HG03565 (cell line): ENCODE measurements around the gene WRNIP1.
"Not testable (repeated sequence)": the region's sequence is repeated elsewhere in the genome, so short reads cannot be mapped to it uniquely, and the experiment has no call there.

ENCODE experiments used
- ATAC-seq: cut with Tn5 transposase; IDR thresholded peaks from one replicate; pipeline ENCODE4 v1.9.1; 2021; ENCODE audit warnings: mild to moderate bottlenecking, moderate library complexity; ENCODE audit not compliant: unreplicated experiment

WRNIP1 gene

GRCh38 chr6:2782825-2783187 lies 17.6 kb downstream of the WRNIP1 start:
- ATAC-seq, result no peak

- ATAC-seq, result no peak
Observed at GRCh38 chr6:2783188-2783963, 18.2 kb downstream of the WRNIP1 start.

GRCh38 chr6:2784061-2784460 lies 18.9 kb downstream of the WRNIP1 start:
- ATAC-seq, result no peak

DNA sequence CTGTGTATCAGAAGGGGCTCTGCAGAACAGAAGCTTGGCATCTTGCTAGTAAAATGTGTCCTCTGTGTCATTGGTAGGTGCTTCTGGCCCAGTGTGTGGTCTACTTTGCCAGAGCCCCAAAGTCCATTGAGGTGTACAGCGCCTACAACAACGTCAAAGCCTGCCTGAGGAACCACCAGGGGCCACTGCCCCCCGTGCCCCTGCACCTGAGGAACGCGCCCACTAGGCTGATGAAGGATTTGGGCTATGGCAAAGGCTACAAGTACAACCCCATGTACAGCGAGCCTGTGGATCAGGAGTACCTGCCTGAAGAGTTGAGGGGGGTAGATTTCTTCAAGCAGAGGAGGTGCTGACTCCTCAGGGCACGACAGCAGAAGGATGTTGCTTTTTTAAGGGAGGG lies 19.7 kb downstream of the WRNIP1 start:
- ATAC-seq, result no peak

DNA sequence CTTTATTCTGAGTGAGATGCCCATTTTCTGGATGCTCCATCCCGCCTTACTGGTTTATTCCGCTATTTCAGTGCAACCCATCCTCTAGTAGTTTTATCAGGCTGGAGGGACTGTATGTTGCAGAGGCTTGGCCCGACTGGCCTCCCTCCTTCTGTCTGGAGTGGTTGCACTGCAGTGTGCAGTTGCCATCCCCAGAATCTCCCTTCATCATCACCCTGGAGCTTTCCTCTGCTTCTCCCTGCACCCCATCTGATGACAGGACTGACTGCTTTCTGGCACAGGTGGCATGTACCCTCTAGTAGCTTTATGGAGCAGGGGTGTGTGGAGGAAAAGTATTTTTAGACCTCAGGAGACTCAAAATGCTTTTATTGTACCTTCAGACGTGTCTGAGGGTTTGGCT lies 21.1 kb downstream of the WRNIP1 start:
- ATAC-seq, result no peak

- no peak for ATAC-seq
Observed at GRCh38 chr6:2790588-2791449, 25.6 kb downstream of the WRNIP1 start.

DNA sequence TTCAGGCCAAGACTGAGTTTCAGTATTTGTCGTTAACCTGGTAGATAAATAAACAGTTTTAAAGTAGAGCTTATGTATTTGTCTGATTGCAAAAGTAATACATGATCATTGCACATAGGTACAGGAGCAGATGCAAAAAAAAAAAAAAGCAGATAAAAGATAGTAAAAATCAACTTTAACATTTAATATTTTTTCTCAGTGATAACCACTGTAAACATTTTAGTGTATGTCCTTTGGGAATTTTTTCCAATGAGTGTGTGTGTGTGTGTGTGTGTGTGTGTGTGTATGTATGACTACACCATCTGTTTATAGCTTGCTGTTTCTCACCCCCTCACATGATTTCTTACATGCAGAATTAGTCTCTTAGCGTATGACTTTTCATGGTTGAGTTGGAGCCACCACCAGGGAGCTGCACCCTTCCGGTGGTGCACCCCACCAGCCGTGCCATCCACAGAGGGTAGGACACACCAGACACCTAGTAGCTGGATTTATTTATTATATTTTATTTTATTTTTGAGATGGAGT lies 26.3 kb downstream of the WRNIP1 start:
- no peak for ATAC-seq

GRCh38 chr6:2792330-2793110 lies 27.3 kb downstream of the WRNIP1 start:
- no peak for ATAC-seq

GRCh38 chr6:2793534-2794151 lies 28.4 kb downstream of the WRNIP1 start:
- no peak for ATAC-seq

GRCh38 chr6:2794171-2794730 lies 29.1 kb downstream of the WRNIP1 start:
- no peak for ATAC-seq

GRCh38 chr6:2795162-2795561 lies 30.0 kb downstream of the WRNIP1 start:
- ATAC-seq, result no peak

DNA sequence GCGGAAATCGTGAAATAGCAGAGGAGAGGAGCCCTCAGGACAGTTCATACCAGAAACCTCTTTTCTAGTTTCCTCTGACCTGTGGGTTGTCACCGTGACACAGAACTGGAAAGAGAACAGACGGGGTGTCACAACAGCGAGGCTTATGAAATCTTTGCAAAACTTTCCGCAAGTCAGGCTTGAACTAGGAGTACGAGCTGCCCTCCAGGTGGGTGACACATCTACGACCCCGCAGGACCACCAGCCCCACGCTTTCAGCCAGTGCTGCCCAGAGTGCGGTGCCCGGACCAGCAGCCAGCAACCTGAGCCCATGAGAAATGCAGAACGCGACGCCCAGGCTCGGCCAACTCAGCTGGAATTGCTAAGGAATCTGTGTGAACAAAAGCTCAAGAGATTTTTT lies 30.8 kb downstream of the WRNIP1 start:
- ATAC-seq, result no peak

GRCh38 chr6:2796861-2797260 lies 31.7 kb downstream of the WRNIP1 start:
- no peak for ATAC-seq

GRCh38 chr6:2797564-2798031 lies 32.4 kb downstream of the WRNIP1 start:
- no peak for ATAC-seq

- ATAC-seq, result no peak
Observed at GRCh38 chr6:2798586-2799134, 33.5 kb downstream of the WRNIP1 start.

GRCh38 chr6:2799936-2800527 lies 34.8 kb downstream of the WRNIP1 start:
- ATAC-seq, result no peak

GRCh38 chr6:2800552-2801316 lies 35.5 kb downstream of the WRNIP1 start:
- ATAC-seq, result no peak

GRCh38 chr6:2801687-2802086 lies 36.5 kb downstream of the WRNIP1 start:
- ATAC-seq, result not testable (repeated sequence)

GRCh38 chr6:2802521-2803060 lies 37.4 kb downstream of the WRNIP1 start:
- no peak for ATAC-seq
